Tibial nerve (tissue), 4 donors: ENCODE results near the gene KLHL42.

Experiments
- EP300 ChIP-seq, 2 donors: sonication (generic); formaldehyde crosslinking; IDR thresholded peaks; one replicate each; pipeline ENCODE4 v1.6.1; 2017; ENCODE audit warnings: antibody characterized with exemption in 2 of 2, mild to moderate bottlenecking in 1 of 2
- POLR2A ChIP-seq, 2 donors: fragments of 450-650 bp; IDR thresholded peaks; one replicate each; pipeline ENCODE4 v1.6.1; 2017; ENCODE audit warnings: antibody characterized with exemption in 2 of 2, mild to moderate bottlenecking in 2 of 2, moderate library complexity in 2 of 2
- TF ChIP-seq, protein P1 (sequence below), 5 experiments: fragments of 200-600 bp in 3 of 5; fragments of 450-650 bp in 2 of 5; sonication (generic) in 3 of 5; IDR thresholded peaks; one replicate each; pipeline ENCODE4 v1.5.1; 2016 to 2019; ENCODE audit warnings: antibody characterized with exemption in 5 of 5, mild to moderate bottlenecking in 3 of 5, moderate library complexity in 2 of 5

- TF ChIP-seq, protein P1, sequence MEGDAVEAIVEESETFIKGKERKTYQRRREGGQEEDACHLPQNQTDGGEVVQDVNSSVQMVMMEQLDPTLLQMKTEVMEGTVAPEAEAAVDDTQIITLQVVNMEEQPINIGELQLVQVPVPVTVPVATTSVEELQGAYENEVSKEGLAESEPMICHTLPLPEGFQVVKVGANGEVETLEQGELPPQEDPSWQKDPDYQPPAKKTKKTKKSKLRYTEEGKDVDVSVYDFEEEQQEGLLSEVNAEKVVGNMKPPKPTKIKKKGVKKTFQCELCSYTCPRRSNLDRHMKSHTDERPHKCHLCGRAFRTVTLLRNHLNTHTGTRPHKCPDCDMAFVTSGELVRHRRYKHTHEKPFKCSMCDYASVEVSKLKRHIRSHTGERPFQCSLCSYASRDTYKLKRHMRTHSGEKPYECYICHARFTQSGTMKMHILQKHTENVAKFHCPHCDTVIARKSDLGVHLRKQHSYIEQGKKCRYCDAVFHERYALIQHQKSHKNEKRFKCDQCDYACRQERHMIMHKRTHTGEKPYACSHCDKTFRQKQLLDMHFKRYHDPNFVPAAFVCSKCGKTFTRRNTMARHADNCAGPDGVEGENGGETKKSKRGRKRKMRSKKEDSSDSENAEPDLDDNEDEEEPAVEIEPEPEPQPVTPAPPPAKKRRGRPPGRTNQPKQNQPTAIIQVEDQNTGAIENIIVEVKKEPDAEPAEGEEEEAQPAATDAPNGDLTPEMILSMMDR (IDR thresholded peaks at IDR 0.05): no peak
- TF ChIP-seq POLR2A (IDR thresholded peaks at IDR 0.05): no peak
- no peak for TF ChIP-seq EP300 (IDR thresholded peaks at IDR 0.05)
Observed at GRCh38 chr12:27769142-27769673, 10.8 kb upstream of the KLHL42 start.
